Measurements from ENCODE around the gene PAPPA. TPM values are rescaled to one million over a fixed set of nuclear protein-coding genes. Genes with fewer than 3 reads are reported as not detected.

PAPPA gene
- total RNA-seq, 2 donors from 2014 or later, result 7.4 to 17.4 TPM

DNA sequence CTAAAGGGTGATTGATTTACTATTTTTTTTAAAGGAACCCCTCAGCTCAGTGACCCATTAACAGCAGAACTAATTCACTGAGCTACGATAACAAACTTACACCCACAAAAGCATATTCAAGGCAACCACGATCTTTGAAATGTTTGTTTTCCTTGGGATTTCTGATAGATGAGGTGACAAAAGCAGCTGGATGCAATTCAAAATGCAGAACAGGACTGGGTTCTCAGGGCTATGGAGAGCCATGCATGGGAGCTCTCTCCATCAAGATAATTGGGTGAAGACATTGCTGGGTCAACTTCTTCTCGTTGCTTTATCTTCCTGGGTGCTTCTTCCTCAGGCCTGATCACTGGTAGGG lies 60.1 kb downstream of the PAPPA start:
- no peak for DNase-seq (ENCODE audit: low spot score)

DNA sequence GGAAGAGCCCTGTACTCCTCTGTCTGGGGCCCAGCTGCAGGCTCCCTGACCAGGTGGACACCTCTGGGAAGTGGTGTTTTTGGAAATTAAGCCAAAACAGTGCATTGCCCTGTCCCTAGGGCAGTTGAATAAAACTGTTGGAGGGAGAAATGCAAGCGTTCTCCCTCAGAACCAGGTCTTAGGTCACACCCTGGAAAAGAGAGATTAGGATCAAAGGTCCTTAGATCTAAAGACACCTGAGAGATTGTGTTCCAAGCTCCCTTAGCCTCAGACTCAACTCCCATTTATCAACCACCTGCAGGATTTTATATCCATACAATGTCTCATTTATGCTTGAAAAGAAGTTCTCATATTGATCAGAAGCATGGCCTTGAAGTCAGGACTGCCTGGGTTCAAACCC lies 64.8 kb downstream of the PAPPA start:
- Histone ChIP-seq H3K9me3 (no peaks in the 10 kb centered on the region), H3K27ac (no peak overlapping the region), H3K36me3 (peaks cover 3% of the 10 kb centered on the region), H3K4me1 (ENCODE audit: control insufficient read depth in 1 of 2, low read depth in 2 of 2) (no peaks in the 10 kb centered on the region), H3K4me3 (no peak overlapping the region), H3K27me3 (replicated peaks; ENCODE audit: insufficient read depth) (no peaks in the 10 kb centered on the region)
- DNase-seq (ENCODE audit: low spot score), result no peak
- TF ChIP-seq CTCF (IDR thresholded peaks at IDR 0.05), result no peak
- no peak for ATAC-seq (ENCODE audit: insufficient number of reproducible peaks, low FRiP score, low read depth)

More for the DNA sequence above, 60.1 kb downstream of the PAPPA start:
- Histone ChIP-seq H3K4me3 (no peak overlapping the region), H3K4me1 (ENCODE audit: control insufficient read depth in 1 of 2, low read depth in 2 of 2) (no peaks in the 10 kb centered on the region), H3K27ac (no peak overlapping the region), H3K36me3 (peaks cover 3% of the 10 kb centered on the region), H3K27me3 (replicated peaks; ENCODE audit: insufficient read depth) (no peaks in the 10 kb centered on the region), H3K9me3 (no peaks in the 10 kb centered on the region)
- no peak for TF ChIP-seq CTCF (IDR thresholded peaks at IDR 0.05)
- no peak for ATAC-seq (ENCODE audit: insufficient number of reproducible peaks, low FRiP score, low read depth)

GRCh38 chr9:116219686-116220085 lies 66.1 kb downstream of the PAPPA start:
- no peaks in the 10 kb centered on the region for H3K9me3 ChIP-seq
- no peaks in the 10 kb centered on the region for H3K27me3 ChIP-seq (replicated peaks; ENCODE audit: insufficient read depth)
- no peaks in the 10 kb centered on the region for H3K36me3 ChIP-seq
- H3K4me1 ChIP-seq (ENCODE audit: control insufficient read depth in 1 of 2, low read depth in 2 of 2), result no peaks in the 10 kb centered on the region
- TF ChIP-seq CTCF (IDR thresholded peaks at IDR 0.05), result no peak
- DNase-seq (ENCODE audit: low spot score) (no peak), ATAC-seq (ENCODE audit: insufficient number of reproducible peaks, low FRiP score, low read depth) (no peak)
- H3K4me3 ChIP-seq, result no peak overlapping the region
- no peak overlapping the region for H3K27ac ChIP-seq

DNA sequence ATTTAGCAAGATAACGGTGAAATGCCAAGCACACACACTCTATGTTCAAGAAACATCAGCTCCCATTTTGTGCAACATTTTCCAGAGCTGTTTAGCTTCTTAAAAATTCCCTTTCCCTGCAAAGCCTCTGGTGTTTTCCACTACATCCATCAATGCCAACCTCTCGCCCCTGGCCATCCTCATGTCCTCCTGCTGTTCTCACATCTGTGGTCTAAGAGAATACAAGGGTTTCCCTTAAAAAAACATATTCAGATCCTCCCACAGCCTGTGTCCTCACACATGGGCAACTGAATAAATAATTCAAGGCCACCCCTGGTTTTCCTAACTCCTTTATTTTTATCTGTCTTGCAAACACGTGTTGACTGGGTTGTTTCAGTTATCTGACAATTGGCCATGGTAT lies 70.3 kb downstream of the PAPPA start:
- Histone ChIP-seq H3K4me3 (no peak overlapping the region), H3K9me3 (no peaks in the 10 kb centered on the region), H3K36me3 (no peaks in the 10 kb centered on the region), H3K27me3 (replicated peaks; ENCODE audit: insufficient read depth) (no peaks in the 10 kb centered on the region), H3K27ac (no peak overlapping the region), H3K4me1 (ENCODE audit: control insufficient read depth in 1 of 2, low read depth in 2 of 2) (no peaks in the 10 kb centered on the region)
- TF ChIP-seq CTCF (IDR thresholded peaks at IDR 0.05), result no peak
- DNase-seq (ENCODE audit: low spot score) (no peak), ATAC-seq (ENCODE audit: insufficient number of reproducible peaks, low FRiP score, low read depth) (no peak)

GRCh38 chr9:116230051-116230632 lies 76.6 kb downstream of the PAPPA start:
- no peak for ATAC-seq (ENCODE audit: insufficient number of reproducible peaks, low FRiP score, low read depth)

More at GRCh38 chr9:116230051-116230632, 76.6 kb downstream of the PAPPA start:
- no peaks in the 10 kb centered on the region for H3K36me3 ChIP-seq
- H3K27me3 ChIP-seq (replicated peaks; ENCODE audit: insufficient read depth), result no peaks in the 10 kb centered on the region
- no peak for DNase-seq (ENCODE audit: low spot score)
- no peak overlapping the region for H3K4me3 ChIP-seq
- H3K9me3 ChIP-seq, result no peaks in the 10 kb centered on the region
- H3K4me1 ChIP-seq (ENCODE audit: control insufficient read depth in 1 of 2, low read depth in 2 of 2), result no peaks in the 10 kb centered on the region
- no peak for TF ChIP-seq CTCF (IDR thresholded peaks at IDR 0.05)
- no peak overlapping the region for H3K27ac ChIP-seq

Measured in thoracic aorta (tissue), 2 donors.